GM19193 (cell line): Measurements from ENCODE around the gene DOCK1.

Experiments
- POLR2A ChIP-seq: IDR thresholded peaks from 4 replicates; pipeline ENCODE4 v1.6.1; 2011; ENCODE audit not compliant: insufficient read depth, insufficient read length; ENCODE audit errors: extremely low read depth

Gene DOCK1

DNA sequence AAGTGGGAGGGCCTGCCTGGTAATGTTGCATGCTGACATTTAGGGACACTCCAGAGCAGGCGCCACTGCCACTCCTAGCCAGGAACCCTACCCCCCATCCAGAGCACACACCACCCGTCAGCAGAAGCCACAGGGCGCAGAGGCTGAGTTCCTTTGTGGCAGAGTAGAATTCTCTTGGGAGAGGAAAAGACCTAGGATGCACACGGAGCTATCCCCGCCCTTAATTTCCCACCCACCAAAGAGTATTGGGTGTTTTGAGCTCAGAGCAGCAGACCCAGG lies 291.9 kb downstream of the DOCK1 start:
- no peak for TF ChIP-seq POLR2A

GRCh38 chr10:127198307-127198706 lies 293.1 kb downstream of the DOCK1 start:
- no peak for TF ChIP-seq POLR2A

DNA sequence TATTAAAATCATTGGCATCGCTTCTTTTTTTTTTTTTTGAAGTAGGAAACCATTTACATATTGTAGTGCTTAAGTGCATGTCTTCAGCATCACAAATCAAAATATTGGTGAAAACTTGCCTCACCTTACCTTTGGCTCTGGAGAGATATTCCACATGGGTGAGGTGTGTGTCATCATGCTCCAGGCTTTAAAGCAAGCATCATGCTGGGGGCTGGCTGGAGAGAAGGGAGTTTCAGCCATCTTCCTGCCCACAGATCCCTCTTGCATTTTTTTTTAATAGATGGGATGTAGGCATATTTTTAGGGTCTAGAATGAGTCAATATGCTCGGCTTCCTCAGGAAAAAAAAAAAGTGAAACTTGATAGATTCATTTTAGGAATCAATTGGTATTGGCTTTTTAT lies 293.5 kb downstream of the DOCK1 start:
- TF ChIP-seq POLR2A: no peak

GRCh38 chr10:127200646-127201045 lies 295.4 kb downstream of the DOCK1 start:
- no peak for TF ChIP-seq POLR2A

- no peak for TF ChIP-seq POLR2A
Measured at GRCh38 chr10:127203067-127203466, 297.8 kb downstream of the DOCK1 start.

GRCh38 chr10:127207081-127207480 lies 301.9 kb downstream of the DOCK1 start:
- TF ChIP-seq POLR2A: no peak

GRCh38 chr10:127210936-127211466 lies 305.8 kb downstream of the DOCK1 start:
- no peak for TF ChIP-seq POLR2A

DNA sequence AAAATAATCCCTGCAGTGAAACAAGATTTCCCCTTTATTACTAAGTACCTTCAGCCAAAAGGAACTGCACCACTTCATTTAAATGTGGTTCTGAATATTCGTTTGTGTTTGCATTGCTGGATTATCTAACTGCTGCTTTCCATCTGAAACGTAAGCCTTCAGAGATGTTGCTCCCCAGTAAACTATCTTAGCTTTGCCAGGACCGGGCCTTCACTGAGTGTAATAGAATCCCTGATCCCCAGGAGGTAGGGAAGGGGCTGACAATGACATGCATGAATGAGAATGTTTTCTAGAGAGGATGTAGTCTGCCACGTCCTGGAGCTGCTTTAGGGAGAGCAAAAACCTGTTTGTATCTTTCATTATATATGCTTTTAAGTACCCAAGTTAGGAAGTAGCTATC lies 310.6 kb downstream of the DOCK1 start:
- no peak for TF ChIP-seq POLR2A

DNA sequence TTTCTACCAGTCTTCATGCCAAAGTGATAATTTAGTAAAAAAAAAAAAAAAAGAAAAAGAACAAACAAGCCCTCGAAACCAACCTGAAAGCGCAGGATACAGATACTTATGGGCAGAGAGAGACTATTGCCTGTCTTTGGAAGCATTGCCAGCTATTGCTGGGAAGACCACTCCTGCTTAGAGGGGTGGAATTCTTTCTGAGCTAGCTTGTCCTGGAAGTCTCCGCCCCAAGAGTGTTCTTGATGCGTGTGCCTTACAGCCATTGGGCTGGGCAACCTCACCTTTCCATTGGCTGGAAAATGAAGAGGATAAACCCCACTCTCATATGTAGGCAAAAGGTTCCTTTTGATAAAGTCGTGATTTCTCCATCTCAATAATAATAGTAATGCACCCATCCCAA lies 311.0 kb downstream of the DOCK1 start:
- TF ChIP-seq POLR2A: no peak

GRCh38 chr10:127216786-127217185 lies 311.6 kb downstream of the DOCK1 start:
- no peak for TF ChIP-seq POLR2A

- TF ChIP-seq POLR2A: no peak
Measured at GRCh38 chr10:127218658-127219057, 313.4 kb downstream of the DOCK1 start.

- no peak for TF ChIP-seq POLR2A
Measured at GRCh38 chr10:127221281-127221680, 316.1 kb downstream of the DOCK1 start.

DNA sequence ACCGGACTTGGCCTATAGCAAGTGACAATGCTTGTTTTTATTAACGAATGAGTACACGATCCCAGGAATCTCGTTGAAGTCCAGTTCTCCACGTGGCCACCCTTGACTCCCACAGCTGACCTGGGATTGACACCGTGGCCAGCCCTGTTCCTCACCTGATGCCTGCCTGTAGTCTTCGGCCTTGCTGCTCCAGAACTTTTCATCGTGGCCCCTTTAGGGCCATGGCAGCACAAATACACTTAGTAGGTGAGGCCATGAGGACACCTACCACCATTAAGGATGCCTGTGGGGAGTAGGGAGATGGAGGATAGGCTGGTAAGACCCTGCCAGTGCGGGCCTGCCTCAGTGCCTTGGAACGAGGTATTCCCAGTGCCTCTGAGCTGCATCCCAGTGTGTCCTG lies 321.8 kb downstream of the DOCK1 start:
- no peak for TF ChIP-seq POLR2A

GRCh38 chr10:127227663-127228062 lies 322.4 kb downstream of the DOCK1 start:
- TF ChIP-seq POLR2A: no peak

DNA sequence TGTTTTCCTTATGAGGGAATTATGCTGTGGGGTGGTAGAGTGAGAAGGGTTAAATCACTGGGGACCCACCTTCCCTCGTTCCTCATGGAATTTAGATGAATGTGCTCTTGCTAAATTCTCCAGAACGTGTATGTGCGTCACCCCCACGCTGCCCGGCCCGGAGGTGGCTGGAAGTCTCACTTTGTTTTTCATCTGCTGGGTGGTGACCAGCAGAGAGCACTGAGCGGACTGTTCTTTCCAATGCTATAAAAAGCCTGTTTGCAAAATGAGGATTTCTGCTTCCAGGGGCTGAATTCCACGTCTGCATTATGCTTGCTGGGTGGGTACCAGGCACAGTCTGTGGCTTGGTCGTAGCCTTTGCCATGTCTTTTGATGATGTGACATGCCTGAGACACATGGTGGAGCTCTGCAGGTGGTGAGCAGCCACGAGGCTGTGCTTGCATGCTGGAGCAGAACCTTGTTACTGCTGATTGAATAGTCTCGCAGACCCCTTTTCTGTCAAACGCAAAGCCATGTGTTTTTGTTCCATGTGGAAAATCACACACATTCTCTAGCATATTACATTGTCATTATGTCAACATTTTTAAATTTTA lies 323.1 kb downstream of the DOCK1 start:
- no peak for TF ChIP-seq POLR2A

DNA sequence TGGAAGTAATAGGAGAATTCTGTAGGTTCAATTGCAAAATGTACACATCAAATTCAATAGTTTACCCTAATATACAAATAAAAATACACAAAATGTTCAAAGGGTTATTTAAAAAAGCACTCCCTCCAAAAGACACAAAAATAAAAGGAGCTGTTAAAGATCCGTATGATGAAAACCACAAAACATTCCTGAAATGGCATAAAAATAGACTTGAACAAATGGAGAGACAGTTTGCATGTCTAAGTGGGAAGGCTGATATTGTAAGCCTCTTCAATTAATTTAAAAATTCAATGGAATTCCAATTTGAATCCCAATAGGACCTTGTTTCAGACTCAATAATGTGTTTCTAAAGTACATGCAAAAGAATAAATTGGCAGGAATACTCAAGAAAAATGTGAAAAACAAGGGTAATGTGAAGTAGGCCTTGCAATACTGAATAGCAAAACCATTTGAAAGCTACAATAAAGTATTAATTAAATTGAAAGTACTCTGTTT lies 329.1 kb downstream of the DOCK1 start:
- TF ChIP-seq POLR2A: no peak

DNA sequence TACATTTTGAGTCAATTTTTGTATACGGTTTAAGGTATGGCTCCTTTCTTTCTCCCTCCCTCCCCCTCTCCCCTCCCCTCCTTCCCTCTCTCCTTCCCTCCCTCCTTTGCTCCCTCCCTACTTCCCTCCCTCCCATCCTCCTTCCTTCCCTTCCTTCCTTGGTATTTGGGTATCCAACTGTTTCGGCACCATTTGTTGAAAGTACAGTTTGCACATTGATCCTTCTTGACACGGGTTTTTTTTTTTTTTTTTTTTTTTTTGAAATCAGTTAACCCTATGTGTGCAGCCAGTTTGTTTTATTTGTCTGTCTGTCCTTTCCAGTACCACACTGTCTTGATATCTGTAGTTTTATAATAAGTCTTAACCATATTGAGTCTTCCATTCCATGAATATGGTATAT lies 331.0 kb downstream of the DOCK1 start:
- TF ChIP-seq POLR2A: no peak

- no peak for TF ChIP-seq POLR2A
Measured at GRCh38 chr10:127242914-127243313, 337.7 kb downstream of the DOCK1 start.
